Right lobe of liver (tissue), 6 donors: ENCODE data around the gene NUTF2. TPM values are rescaled to one million over a fixed set of nuclear protein-coding genes. Genes with fewer than 3 reads are reported as not detected.
A peak's percentile ranks its signal among the peaks of the same experiment; 100 is the strongest.

Experiments used
- ATAC-seq, 4 donors: fragments of 200-7000 bp; cut with Tn5 transposase; one replicate each; pipeline ENCODE4 v1.9.1; 2020; ENCODE audit warnings: mild to moderate bottlenecking in 4 of 4, moderate library complexity in 4 of 4
- DNase-seq, 3 donors: peaks; one replicate each; pipeline ENCODE4 v3.0.0-alpha.2; 2020
- H3K27ac ChIP-seq, 3 donors: fragments of 200-600 bp; one replicate each; pipeline ENCODE4 v1.8.0; 2022
- H3K27me3 ChIP-seq, 2 donors: fragments of 200-600 bp; one replicate each; pipeline ENCODE4 v1.8.0; 2022
- H3K36me3 ChIP-seq, 4 donors: fragments of 200-600 bp; sonication (generic) in 1 of 4; one replicate each; pipeline versions ENCODE4 v1.5.1 to v1.8.0; 2017 to 2022; ENCODE audit warnings: control low read depth in 1 of 4
- H3K4me1 ChIP-seq, 4 donors: fragments of 200-600 bp; sonication (generic) in 1 of 4; one replicate each; pipeline versions ENCODE4 v1.5.1 to v1.8.0; 2017 to 2022; ENCODE audit warnings: control low read depth in 1 of 4
- H3K4me3 ChIP-seq, 3 donors: fragments of 200-600 bp; one replicate each; pipeline ENCODE4 v1.8.0; 2022
- H3K9me3 ChIP-seq, 4 donors: fragments of 200-600 bp; sonication (generic) in 1 of 4; one replicate each; pipeline versions ENCODE4 v1.5.1 to v1.8.0; 2017 to 2022; ENCODE audit warnings: control low read depth in 1 of 4
- CTCF ChIP-seq, 4 donors: fragments of 200-600 bp in 3 of 4; fragments of 450-650 bp in 1 of 4; IDR thresholded peaks; one replicate each; pipeline versions ENCODE4 v1.5.1 to v1.8.0; 2016 to 2022; ENCODE audit warnings: antibody characterized with exemption in 4 of 4, mild to moderate bottlenecking in 2 of 4
- POLR2A ChIP-seq: fragments of 450-650 bp; IDR thresholded peaks from one replicate; pipeline ENCODE4 v1.6.1; 2017; ENCODE audit warnings: antibody characterized with exemption, mild to moderate bottlenecking
- WGBS: methylation state at CpG from one replicate; pipeline ENCODE4 v1.1.6; 2018; ENCODE audit warnings: low coverage, low lambda C conversion rate; ENCODE audit not compliant: insufficient coverage; ENCODE audit errors: missing lambda C conversion rate; 5-methylcytosine and 5-hydroxymethylcytosine counted together
- intact Hi-C, 2 donors: fragments of 100-400 bp; cut with DNase I; formaldehyde crosslinking; loops; one replicate each; pipeline versions ENCODE4 v1.11.2 to v1.14.1; 2022
- total RNA-seq, 6 experiments: library from RNA; depleted of rRNA in 2 of 6; stranded (reverse); fragments of >200 nt in 2 of 6; fragmentation: NEBNext Ultra II Directional in 3 of 6; extraction: Animal tissue kit (Norgen Biotek cat#: 25700) in 3 of 6; gene quantifications; one replicate each; pipeline versions ENCODE4 v1.1.0 to v1.2.4, GENCODE V29; 2016 to 2023
- donor health status: DM: no; HTN: yes; CAD: no.
- donor health status: DM: no; HTN: no; CAD: no.
- donor health status: DM: no; HTN: no; CAD: no.
- donor health status: DM: no; HTN: yes; CAD: no.
- donor health status: DM: no; HTN: yes; CAD: no.

The NUTF2 gene
- total RNA-seq, 6 experiments from 2014 or later: 23.4 to 67.8 (median 33.9) TPM

DNA sequence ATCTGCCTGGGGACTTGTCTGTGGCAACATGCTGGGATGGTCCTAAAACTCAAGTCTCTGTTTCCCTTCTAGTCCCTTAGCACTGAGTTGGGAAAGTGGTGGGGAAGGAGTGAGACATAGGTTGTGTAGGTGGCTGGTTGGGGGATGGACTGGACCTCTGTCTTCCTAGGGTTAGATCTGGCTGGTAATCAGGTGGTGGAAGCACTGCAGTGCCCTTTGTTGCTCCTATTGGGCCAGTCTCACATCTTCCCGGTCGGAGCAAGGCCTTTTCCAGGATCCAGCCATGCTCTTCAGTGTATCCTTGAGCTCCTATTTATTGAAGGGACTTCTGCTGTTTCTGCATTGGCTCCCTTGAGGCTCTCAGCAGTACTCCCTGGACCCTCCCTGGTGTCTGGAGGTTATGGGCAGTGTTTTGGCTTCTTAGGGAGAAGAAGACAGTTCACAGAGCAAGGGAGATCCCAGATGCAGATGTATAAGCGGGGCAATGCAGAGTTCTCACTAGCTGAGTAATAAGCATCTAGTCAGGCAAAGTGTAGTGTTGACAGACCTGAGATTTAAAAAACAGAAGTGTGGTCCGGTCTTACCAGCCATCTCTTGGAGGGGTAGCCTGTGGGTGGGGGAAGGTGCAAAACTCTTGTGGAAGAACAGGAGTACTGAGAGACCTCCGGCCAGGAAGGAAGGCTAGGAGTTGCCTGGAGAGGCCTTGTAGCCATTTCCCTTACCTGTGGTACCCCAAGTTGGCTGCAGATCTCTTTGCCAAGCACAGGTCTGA, 1.3 kb upstream of the NUTF2 start:
- Histone ChIP-seq H3K36me3 (no peaks in the 10 kb centered on the region), H3K4me3 (peak overlapping the region in 2 of 3 donors; percentile 85 to 100), H3K4me1 (peaks cover 0 to 44% (median 12%) of the 10 kb centered on the region in 4 donors), H3K27me3 (no peaks in the 10 kb centered on the region), H3K9me3 (no peaks in the 10 kb centered on the region), H3K27ac (peak overlapping the region; percentile 89 to 92 (median 90))
- WGBS: 65% methylated on average over 3 of the region's 5 CpGs
- no peak for ATAC-seq
- no peak for TF ChIP-seq CTCF (IDR thresholded peaks at IDR 0.05)
- no peak for TF ChIP-seq POLR2A
- intact Hi-C loops: no loop called here
- DNase-seq: no peak

DNA sequence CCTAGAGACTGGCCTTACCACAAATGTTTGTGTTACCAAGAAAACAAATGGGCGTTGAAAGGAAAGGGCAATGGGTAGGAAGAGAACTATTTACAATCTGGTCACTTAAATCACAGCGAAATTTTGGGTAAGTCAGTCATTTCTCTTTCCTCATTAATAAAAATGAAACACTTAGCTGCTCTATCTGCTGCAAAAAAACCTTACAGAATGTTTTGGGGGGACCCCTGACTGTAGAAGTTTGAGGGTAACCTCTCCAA, 742 bp upstream of the NUTF2 start:
- H3K9me3 ChIP-seq: no peaks in the 10 kb centered on the region
- H3K27me3 ChIP-seq: no peaks in the 10 kb centered on the region
- DNase-seq (no peak), ATAC-seq (no peak)
- no peaks in the 10 kb centered on the region for H3K36me3 ChIP-seq
- WGBS: 6% methylated on average over 2 of the region's 2 CpGs
- peak overlapping the region; percentile 89 to 92 (median 90) for H3K27ac ChIP-seq
- H3K4me1 ChIP-seq: peaks cover 0 to 44% (median 12%) of the 10 kb centered on the region in 4 donors
- no peak for TF ChIP-seq POLR2A
- no peak for TF ChIP-seq CTCF (IDR thresholded peaks at IDR 0.05)
- intact Hi-C loops: no loop called here
- peak overlapping the region; percentile 85 to 100 (median 96) for H3K4me3 ChIP-seq

GRCh38 chr16:67847064-67847861, 530 bp downstream of the NUTF2 start, which contains the start of gene CENPT:
TSS of gene CENPT (minus strand) at chr16:67847693. CDS start at chr16:67833859, 13,834 bp downstream.
- Histone ChIP-seq H3K4me1 (peaks cover 0 to 40% (median 12%) of the 10 kb centered on the region in 4 donors), H3K27ac (peak within 1 kb of the TSS; percentile 89 to 92 (median 90))
- DNase-seq: peak in 2 of 3 donors; percentile 60 to 76

DNA sequence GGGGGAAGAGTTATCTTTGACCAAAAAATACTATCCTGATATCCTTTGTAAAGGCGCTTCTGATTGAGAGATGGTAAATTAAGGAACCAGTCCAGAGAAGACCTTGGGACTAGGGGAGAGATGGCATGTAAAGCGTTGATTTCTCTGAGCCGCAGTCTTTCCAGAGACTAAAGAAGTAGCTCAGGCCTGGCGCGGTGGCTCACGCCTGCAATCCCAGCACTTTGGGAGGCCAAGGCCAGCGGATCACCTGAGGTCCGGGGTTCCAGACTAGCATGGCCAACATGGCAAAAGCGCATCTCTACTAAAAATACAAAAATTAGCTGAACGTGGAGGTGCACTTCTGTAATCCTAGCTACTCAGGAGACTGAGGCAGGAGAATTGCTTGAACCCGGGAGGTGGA, 1.4 kb downstream of the NUTF2 start:
- ATAC-seq: no peak
- intact Hi-C loops: no loop called here
- Histone ChIP-seq H3K4me3 (peak overlapping the region in 1 of 3 donors; percentile 96), H3K27ac (no peak overlapping the region), H3K4me1 (peaks cover 0 to 38% (median 12%) of the 10 kb centered on the region in 4 donors), H3K27me3 (no peaks in the 10 kb centered on the region), H3K36me3 (no peaks in the 10 kb centered on the region), H3K9me3 (no peaks in the 10 kb centered on the region)
- 79% methylated on average over 11 of the region's 11 CpGs for WGBS
- DNase-seq: no peak
- TF ChIP-seq CTCF (IDR thresholded peaks at IDR 0.05) (no peak), POLR2A (no peak)

More at GRCh38 chr16:67847064-67847861, 530 bp downstream of the NUTF2 start, which contains the start of gene CENPT:
- WGBS: 0% methylated on average over 13 of the region's 62 CpGs
- peak; percentile 49 to 62 (median 54) for ATAC-seq
- no peaks in the 10 kb centered on the region for H3K36me3 ChIP-seq
- H3K4me3 ChIP-seq: peak within 1 kb of the TSS; percentile 85 to 100 (median 96)
- peak in 1 of 4 donors; percentile 14 for TF ChIP-seq CTCF (IDR thresholded peaks at IDR 0.05)
- no peak for TF ChIP-seq POLR2A
- H3K27me3 ChIP-seq: no peaks in the 10 kb centered on the region
- no peaks in the 10 kb centered on the region for H3K9me3 ChIP-seq
- intact Hi-C loops: no loop called here
